ENCODE measurements around the gene KCTD12.

The KCTD12 gene

GRCh38 chr13:76832258-76832988 is 53.8 kb downstream of the KCTD12 start:
- no peak for DNase-seq (ENCODE audit: low spot score in 2 of 2)
- in situ Hi-C loops (cut with MboI; ENCODE audit: low sequenced_read_pairs) = no loop called here
- no peaks in the 10 kb centered on the region for H3K36me3 ChIP-seq (replicated peaks)
- H3K9me3 ChIP-seq = no peaks in the 10 kb centered on the region
- no peak overlapping the region for H3K4me3 ChIP-seq
- H3K4me1 ChIP-seq = no peaks in the 10 kb centered on the region
- H3K27me3 ChIP-seq (ENCODE audit: low read depth) = no peaks in the 10 kb centered on the region

GRCh38 chr13:76830805-76831204 is 55.4 kb downstream of the KCTD12 start:
- Histone ChIP-seq H3K9me3 (no peaks in the 10 kb centered on the region), H3K4me1 (no peaks in the 10 kb centered on the region), H3K4me3 (no peak overlapping the region), H3K36me3 (replicated peaks) (no peaks in the 10 kb centered on the region), H3K27me3 (ENCODE audit: low read depth) (no peaks in the 10 kb centered on the region)
- no peak for DNase-seq (ENCODE audit: low spot score in 2 of 2)
- in situ Hi-C loops (cut with MboI; ENCODE audit: low sequenced_read_pairs) = no loop called here
